22Rv1 (cell line): Measurements from ENCODE around the gene MEAF6.

Experiments used
- ZFX ChIP-seq: fragments of 450-650 bp; IDR thresholded peaks from 2 replicates; pipeline ENCODE4 v1.6.1; 2017; ENCODE audit warnings: antibody characterized with exemption, borderline replicate concordance
- TF ChIP-seq, protein P1 (sequence below): fragments of 450-650 bp; IDR thresholded peaks from 2 replicates; pipeline ENCODE4 v1.5.1; 2017; ENCODE audit warnings: mild to moderate bottlenecking

DNA sequence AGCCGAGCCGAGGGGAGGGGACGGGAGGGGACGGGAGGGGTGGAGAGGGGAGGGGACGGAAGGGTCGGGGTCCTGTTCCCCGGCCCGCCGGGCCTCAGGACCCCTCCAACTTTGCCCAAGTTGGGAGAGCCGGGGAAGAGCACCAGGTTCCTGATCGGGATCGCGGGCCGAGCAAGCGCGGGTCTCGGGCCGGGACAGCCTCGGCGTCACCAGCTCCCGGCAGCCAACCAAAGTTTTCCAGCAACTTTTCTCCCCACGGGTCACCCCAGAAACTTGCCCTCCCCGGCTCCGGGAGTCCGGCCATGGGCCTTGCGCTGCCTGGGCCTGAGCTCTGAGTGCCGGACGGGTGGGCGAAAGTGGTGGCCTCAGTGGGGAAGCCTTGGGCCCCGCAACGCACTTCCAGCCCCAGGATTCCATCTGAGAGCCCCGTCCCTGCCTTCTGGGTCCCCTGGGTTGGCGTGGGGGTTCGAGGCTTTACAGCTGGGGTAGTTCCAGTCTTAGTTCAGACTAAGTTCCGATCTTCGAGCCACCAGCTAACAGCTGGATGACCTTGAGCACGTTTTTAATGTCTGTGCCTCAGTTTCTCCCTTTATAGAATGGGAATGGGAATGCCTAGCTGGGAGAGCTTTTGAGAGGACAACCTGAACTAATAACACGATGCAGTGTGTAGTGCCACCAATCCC is 39.7 kb downstream of the MEAF6 start:
- TF ChIP-seq, protein P1, sequence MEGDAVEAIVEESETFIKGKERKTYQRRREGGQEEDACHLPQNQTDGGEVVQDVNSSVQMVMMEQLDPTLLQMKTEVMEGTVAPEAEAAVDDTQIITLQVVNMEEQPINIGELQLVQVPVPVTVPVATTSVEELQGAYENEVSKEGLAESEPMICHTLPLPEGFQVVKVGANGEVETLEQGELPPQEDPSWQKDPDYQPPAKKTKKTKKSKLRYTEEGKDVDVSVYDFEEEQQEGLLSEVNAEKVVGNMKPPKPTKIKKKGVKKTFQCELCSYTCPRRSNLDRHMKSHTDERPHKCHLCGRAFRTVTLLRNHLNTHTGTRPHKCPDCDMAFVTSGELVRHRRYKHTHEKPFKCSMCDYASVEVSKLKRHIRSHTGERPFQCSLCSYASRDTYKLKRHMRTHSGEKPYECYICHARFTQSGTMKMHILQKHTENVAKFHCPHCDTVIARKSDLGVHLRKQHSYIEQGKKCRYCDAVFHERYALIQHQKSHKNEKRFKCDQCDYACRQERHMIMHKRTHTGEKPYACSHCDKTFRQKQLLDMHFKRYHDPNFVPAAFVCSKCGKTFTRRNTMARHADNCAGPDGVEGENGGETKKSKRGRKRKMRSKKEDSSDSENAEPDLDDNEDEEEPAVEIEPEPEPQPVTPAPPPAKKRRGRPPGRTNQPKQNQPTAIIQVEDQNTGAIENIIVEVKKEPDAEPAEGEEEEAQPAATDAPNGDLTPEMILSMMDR = no peak
- TF ChIP-seq ZFX = no peak
